GM23338 (cell line): ENCODE measurements around the gene PLEKHN1. TPM values are rescaled to one million over a fixed set of nuclear protein-coding genes. Genes with fewer than 3 reads are reported as not detected.

Experiments used
- CTCF ChIP-seq, 2 experiments: fragments of 200-600 bp in 1 of 2; sonication (generic) in 1 of 2; conservative IDR thresholded peaks; 2 replicates each; pipeline versions ENCODE4 v1.5.1 to v1.6.1; 2016 to 2017; ENCODE audit warnings: antibody characterized with exemption in 2 of 2, low read depth in 2 of 2, mild to moderate bottlenecking in 2 of 2, moderate library complexity in 1 of 2
- EZH2phosphoT487 ChIP-seq: fragments of 200-600 bp; sonication (generic); IDR thresholded peaks from one replicate; pipeline ENCODE4 v1.8.1; 2018; ENCODE audit warnings: antibody characterized with exemption; ENCODE audit not compliant: unreplicated experiment
- REST ChIP-seq: IDR thresholded peaks from one replicate; pipeline ENCODE4 v1.6.1; 2018; ENCODE audit warnings: antibody characterized with exemption; ENCODE audit not compliant: unreplicated experiment
- ZNF462 ChIP-seq: fragments of 250-450 bp; sonication (Bioruptor Pico); IDR thresholded peaks from 2 replicates; pipeline ENCODE4 v1.5.0; 2020; ENCODE audit warnings: mild to moderate bottlenecking, moderate library complexity
- polyA plus RNA-seq: library from polyadenylated mRNA; unstranded; fragments of >200 nt; fragmentation: Nextera tagmentation; extraction: Ambion mirVana; gene quantifications from 2 replicates; pipeline ENCODE4 v1.2.1, GENCODE V29; 2016
- total RNA-seq: library from RNA; depleted of rRNA; stranded (reverse); fragments of >200 nt; shearing (Covaris generic); gene quantifications from 2 replicates; pipeline ENCODE4 v1.2.3, GENCODE V29; 2014

The PLEKHN1 gene
- total and polyA plus RNA-seq, 2 experiments from 2014 or later: 1.4 to 3.3 TPM

GRCh38 chr1:928825-929661, 37.2 kb upstream of the PLEKHN1 start (continued):
- no peak for TF ChIP-seq ZNF462 (CRISPR knock-in tag)
- no peak for TF ChIP-seq EZH2phosphoT487
- no peak for TF ChIP-seq REST
- TF ChIP-seq CTCF (conservative IDR thresholded peaks at IDR 0.05; ENCODE audit: low read depth in 2 of 2): no peak; a peak in 1 of 4 replicates
